Upper lobe of left lung (tissue), 6 donors: Measurements from ENCODE around the gene HES2. TPM values are rescaled to one million over a fixed set of nuclear protein-coding genes. Genes with fewer than 3 reads are reported as not detected.
A peak's percentile ranks its signal among the peaks of the same experiment; 100 is the strongest.

Experiments
- ATAC-seq, 2 donors: fragments of 200-7000 bp; cut with Tn5 transposase; one replicate each; pipeline ENCODE4 v1.9.1; 2022; ENCODE audit warnings: mild to moderate bottlenecking in 2 of 2, moderate library complexity in 2 of 2; ENCODE audit not compliant: low FRiP score in 2 of 2
- DNase-seq, 2 donors: peaks; one replicate each; pipeline ENCODE4 v3.0.0-alpha.2; 2019 to 2020
- H3K27ac ChIP-seq, 4 donors: fragments of 200-600 bp; sonication (generic); one replicate each; pipeline ENCODE4 v1.5.1; 2016 to 2019
- H3K27me3 ChIP-seq, 4 donors: fragments of 200-600 bp; sonication (generic); one replicate each; pipeline ENCODE4 v1.5.1; 2017 to 2019
- H3K36me3 ChIP-seq, 4 donors: fragments of 200-600 bp; sonication (generic); one replicate each; pipeline ENCODE4 v1.5.1; 2016 to 2019
- H3K4me1 ChIP-seq, 4 donors: fragments of 200-600 bp; sonication (generic); one replicate each; pipeline ENCODE4 v1.5.1; 2018 to 2019
- H3K4me3 ChIP-seq, 4 donors: fragments of 200-600 bp; sonication (generic); one replicate each; pipeline ENCODE4 v1.5.1; 2017 to 2019; ENCODE audit warnings: mild to moderate bottlenecking in 2 of 4, moderate library complexity in 1 of 4
- H3K9me3 ChIP-seq, 4 donors: fragments of 200-600 bp; sonication (generic); one replicate each; pipeline ENCODE4 v1.5.1; 2018 to 2019
- EP300 ChIP-seq, 4 donors: sonication (generic); formaldehyde crosslinking; IDR thresholded peaks; one replicate each; pipeline ENCODE4 v1.5.1; 2017; ENCODE audit warnings: antibody characterized with exemption in 4 of 4, control low read depth in 2 of 4
- POLR2A ChIP-seq, 4 donors: fragments of 450-650 bp; IDR thresholded peaks; one replicate each; pipeline ENCODE4 v1.5.1; 2016 to 2017; ENCODE audit warnings: antibody characterized with exemption in 4 of 4, mild to moderate bottlenecking in 2 of 4
- POLR2AphosphoS5 ChIP-seq, 2 donors: sonication (generic); formaldehyde crosslinking; IDR thresholded peaks; one replicate each; pipeline ENCODE4 v1.5.1; 2017; ENCODE audit warnings: antibody characterized with exemption in 2 of 2
- WGBS, 2 donors: methylation state at CpG; one replicate each; pipeline ENCODE4 v1.1.5; 2017 to 2018; 5-methylcytosine and 5-hydroxymethylcytosine counted together
- total RNA-seq, 6 donors: library from RNA; depleted of rRNA in 4 of 6; stranded (reverse); fragments of >200 nt in 4 of 6; gene quantifications; one replicate each; pipeline versions ENCODE4 v1.1.0 to v1.2.1, GENCODE V29; 2016 to 2021
- TF ChIP-seq, protein P1 (sequence below), 6 experiments: fragments of 450-650 bp in 4 of 6; fragments of 200-600 bp in 2 of 6; sonication (generic) in 2 of 6; IDR thresholded peaks; one replicate each; pipeline ENCODE4 v1.5.1; 2016 to 2019; ENCODE audit warnings: antibody characterized with exemption in 6 of 6
- donor health status: DM: no; HTN: no; CAD: no; lungs with moderate emphysema.
- donor health status: DM: no; HTN: yes; CAD: no; lungs with severe emphysema.

Gene HES2
- total RNA-seq, 6 donors from 2014 or later = 1.8 to 11.4 (median 3.7) TPM

DNA sequence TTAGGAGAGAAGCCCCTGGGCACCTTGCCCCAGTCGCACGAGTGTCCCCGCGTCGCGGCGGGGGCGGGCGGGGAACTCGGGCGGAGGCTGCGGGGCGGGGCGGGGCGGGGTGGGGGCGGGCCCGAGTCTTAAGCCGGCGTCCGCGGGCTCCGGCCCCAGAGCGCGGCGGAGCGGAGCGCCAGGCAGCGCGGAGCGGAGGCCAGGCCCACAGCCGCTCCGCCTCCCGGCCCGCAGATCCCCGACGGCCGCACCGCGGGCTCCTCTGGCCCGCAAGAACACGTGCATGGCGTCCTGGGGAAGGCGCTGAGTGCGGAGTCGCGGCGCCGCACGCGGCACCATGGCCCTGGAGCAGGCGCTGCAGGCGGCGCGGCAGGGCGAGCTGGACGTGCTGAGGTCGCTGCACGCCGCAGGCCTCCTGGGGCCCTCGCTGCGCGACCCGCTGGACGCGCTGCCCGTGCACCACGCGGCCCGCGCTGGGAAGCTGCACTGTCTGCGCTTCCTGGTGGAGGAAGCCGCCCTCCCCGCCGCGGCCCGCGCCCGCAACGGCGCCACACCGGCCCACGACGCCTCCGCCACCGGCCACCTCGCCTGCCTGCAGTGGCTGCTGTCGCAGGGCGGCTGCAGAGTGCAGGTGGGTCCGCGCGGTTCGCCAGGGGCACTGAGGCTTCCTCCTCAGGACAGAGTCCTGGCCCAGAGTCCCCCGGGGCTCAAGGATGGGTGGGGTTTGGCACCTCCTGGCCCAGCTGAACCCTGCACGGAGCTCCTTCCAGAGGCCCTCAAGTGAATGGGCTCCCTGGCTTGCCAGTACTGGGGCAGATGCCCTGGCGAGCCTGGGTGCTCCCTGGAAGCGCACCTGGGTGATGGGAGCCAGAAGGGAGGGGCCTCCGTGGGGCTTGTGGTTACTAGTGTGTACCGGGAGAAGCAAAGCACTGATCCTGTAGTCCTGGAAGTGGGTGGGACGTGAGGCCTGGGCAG is 5.2 kb upstream of the HES2 start, which contains the start of gene ESPN:
TSS of gene ESPN (plus strand) at position 158 of the 975 bp plus-strand sequence. CDS start at position 338, 180 bp downstream.
- H3K27me3 ChIP-seq = peaks cover 0 to 56% (median 28%) of the 10 kb centered on the region in 4 donors
- H3K4me1 ChIP-seq = peaks cover 31 to 43% (median 33%) of the 10 kb centered on the region in 4 donors
- no peak for TF ChIP-seq POLR2AphosphoS5 (IDR thresholded peaks at IDR 0.05)
- TF ChIP-seq POLR2A (IDR thresholded peaks at IDR 0.05) = no peak
- no peak for TF ChIP-seq EP300 (IDR thresholded peaks at IDR 0.05)
- TF ChIP-seq, protein P1, sequence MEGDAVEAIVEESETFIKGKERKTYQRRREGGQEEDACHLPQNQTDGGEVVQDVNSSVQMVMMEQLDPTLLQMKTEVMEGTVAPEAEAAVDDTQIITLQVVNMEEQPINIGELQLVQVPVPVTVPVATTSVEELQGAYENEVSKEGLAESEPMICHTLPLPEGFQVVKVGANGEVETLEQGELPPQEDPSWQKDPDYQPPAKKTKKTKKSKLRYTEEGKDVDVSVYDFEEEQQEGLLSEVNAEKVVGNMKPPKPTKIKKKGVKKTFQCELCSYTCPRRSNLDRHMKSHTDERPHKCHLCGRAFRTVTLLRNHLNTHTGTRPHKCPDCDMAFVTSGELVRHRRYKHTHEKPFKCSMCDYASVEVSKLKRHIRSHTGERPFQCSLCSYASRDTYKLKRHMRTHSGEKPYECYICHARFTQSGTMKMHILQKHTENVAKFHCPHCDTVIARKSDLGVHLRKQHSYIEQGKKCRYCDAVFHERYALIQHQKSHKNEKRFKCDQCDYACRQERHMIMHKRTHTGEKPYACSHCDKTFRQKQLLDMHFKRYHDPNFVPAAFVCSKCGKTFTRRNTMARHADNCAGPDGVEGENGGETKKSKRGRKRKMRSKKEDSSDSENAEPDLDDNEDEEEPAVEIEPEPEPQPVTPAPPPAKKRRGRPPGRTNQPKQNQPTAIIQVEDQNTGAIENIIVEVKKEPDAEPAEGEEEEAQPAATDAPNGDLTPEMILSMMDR (IDR thresholded peaks at IDR 0.05) = no peak
- H3K27ac ChIP-seq = no peak within 1 kb of the TSS
- ATAC-seq (peak in 1 of 2 donors; percentile 37), DNase-seq (peak in 1 of 2 donors; percentile 86)
- H3K4me3 ChIP-seq = peak within 1 kb of the TSS in 3 of 4 donors; percentile 32 to 35 (median 33)
- 5 to 14% methylated on average over 5 to 35 of the region's 99 CpGs for WGBS, 2 donors
- no peaks in the 10 kb centered on the region for H3K36me3 ChIP-seq
- H3K9me3 ChIP-seq = no peaks in the 10 kb centered on the region

DNA sequence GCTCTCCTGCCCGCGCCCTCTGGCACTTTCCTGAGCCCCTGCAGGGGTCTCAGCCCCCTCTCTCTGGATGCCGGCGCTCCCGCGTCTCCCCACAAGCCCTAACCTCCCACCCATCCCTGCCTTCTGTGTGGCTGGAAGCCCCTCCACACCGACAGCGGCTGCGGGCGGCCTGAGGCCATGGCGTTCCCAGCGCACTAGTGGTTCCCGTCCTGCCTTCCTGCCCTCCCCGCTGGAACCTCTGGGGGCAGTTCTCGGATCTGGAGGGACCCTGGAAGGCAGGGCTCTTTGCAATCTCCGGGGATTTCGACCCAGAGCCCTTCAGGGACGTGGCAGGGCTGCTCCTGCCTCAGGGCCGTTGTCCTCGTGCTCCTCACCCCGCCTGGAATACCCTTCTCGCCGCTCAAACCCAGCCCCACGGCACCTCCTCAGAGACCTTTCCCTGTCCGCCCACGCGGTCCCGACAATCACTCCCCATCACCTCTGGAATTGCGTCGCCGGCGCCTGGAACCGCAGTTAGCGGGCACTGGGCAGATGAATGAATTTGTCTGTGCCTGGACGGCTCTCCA is 4.4 kb upstream of the HES2 start:
- ATAC-seq = no peak
- Histone ChIP-seq H3K4me3 (peak overlapping the region in 3 of 4 donors; percentile 32 to 35 (median 33)), H3K27ac (no peak overlapping the region), H3K9me3 (no peaks in the 10 kb centered on the region), H3K27me3 (peaks cover 1 to 64% (median 37%) of the 10 kb centered on the region in 4 donors), H3K4me1 (peaks cover 40 to 51% (median 42%) of the 10 kb centered on the region in 4 donors), H3K36me3 (no peaks in the 10 kb centered on the region)
- WGBS, 2 donors = 5 to 9% methylated on average over 21 to 35 of the region's 35 CpGs
- peak in 1 of 2 donors; percentile 83 for DNase-seq
- no peak for TF ChIP-seq POLR2A (IDR thresholded peaks at IDR 0.05)
- TF ChIP-seq, protein P1 (IDR thresholded peaks at IDR 0.05) = peak in 1 of 6 experiments; percentile 19

DNA sequence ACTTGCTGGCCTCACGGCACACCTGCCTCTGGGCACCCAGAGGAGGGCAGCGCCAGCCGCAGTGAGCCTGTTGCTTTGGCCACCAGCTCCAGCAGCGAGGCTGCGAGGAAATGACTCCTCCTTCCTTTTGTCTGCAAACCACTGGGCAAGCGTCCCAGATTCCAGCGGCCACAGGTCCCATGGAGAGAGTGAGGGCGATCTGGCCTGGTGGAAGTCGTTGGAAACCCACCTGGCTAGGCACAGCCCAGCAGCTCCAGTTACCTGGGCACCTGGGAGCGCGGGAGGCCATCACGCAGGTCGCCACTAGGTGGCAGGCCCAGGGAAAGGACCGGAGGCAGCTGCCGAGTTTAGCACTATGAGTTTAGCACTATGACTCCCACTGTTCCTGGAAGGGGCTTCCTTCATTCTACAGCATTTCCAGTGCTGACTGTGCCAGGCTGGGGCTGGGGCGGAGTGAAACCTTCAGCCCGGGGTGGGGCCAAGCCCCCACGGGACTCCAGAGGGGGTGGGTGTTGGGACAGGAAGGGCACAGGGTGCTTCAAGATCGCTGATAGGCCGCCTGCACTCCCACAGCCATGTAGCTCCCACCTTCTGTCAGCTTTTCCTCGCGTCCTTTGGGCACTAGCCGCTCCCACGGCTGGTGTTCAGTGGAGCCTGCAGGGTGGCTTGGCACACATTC is 3.7 kb upstream of the HES2 start:
- ATAC-seq (peak in 1 of 2 donors; percentile 73), DNase-seq (peak; percentile 61 to 89)
- peaks cover 3 to 71% (median 41%) of the 10 kb centered on the region in 4 donors for H3K27me3 ChIP-seq
- peaks cover 44 to 58% (median 46%) of the 10 kb centered on the region in 4 donors for H3K4me1 ChIP-seq
- H3K27ac ChIP-seq = no peak overlapping the region
- H3K36me3 ChIP-seq = no peaks in the 10 kb centered on the region
- TF ChIP-seq EP300 (IDR thresholded peaks at IDR 0.05) = no peak
- no peak for TF ChIP-seq POLR2AphosphoS5 (IDR thresholded peaks at IDR 0.05)
- TF ChIP-seq, protein P1 (IDR thresholded peaks at IDR 0.05) = peak; percentile 51 to 84 (median 70)
- TF ChIP-seq POLR2A (IDR thresholded peaks at IDR 0.05) = no peak
- H3K9me3 ChIP-seq = no peaks in the 10 kb centered on the region
- peak overlapping the region in 1 of 4 donors; percentile 32 for H3K4me3 ChIP-seq
- WGBS, 2 donors = 10 to 13% methylated on average over 11 to 18 of the region's 24 CpGs

DNA sequence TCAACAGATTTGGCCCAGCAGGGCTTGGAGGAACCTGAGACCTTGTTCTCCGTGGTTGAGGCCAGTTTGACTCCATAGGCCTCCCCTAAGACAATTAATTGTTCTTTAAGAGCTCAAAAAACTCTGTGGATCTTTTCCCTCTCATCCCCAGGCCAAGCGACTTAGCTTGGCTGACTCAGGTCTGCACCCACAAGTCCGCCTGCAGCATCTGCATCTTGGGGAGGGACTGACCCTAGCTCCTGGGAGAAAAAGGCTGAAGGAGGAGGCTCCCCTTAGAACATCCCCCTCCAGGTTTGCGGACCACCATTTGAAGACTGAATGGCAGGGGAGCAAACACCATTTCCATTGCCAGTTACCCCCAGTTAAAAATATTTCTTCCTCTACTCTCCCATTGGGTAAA is 1.5 kb upstream of the HES2 start:
- peaks cover 3 to 72% (median 48%) of the 10 kb centered on the region in 4 donors for H3K27me3 ChIP-seq
- H3K9me3 ChIP-seq = no peaks in the 10 kb centered on the region
- H3K4me1 ChIP-seq = peaks cover 44 to 61% (median 46%) of the 10 kb centered on the region in 4 donors
- ATAC-seq (no peak), DNase-seq (no peak)
- no peak overlapping the region for H3K4me3 ChIP-seq
- H3K27ac ChIP-seq = no peak overlapping the region
- H3K36me3 ChIP-seq = no peaks in the 10 kb centered on the region
- TF ChIP-seq, protein P1 (IDR thresholded peaks at IDR 0.05) = no peak
- TF ChIP-seq POLR2AphosphoS5 (IDR thresholded peaks at IDR 0.05) (no peak), POLR2A (IDR thresholded peaks at IDR 0.05) (no peak), EP300 (IDR thresholded peaks at IDR 0.05) (no peak)
- WGBS, 2 donors = 53 to 77% methylated on average over 4 of the region's 4 CpGs
